Measurements from ENCODE around the gene SNX25.
"Not testable (repeated sequence)": the region's sequence is repeated elsewhere in the genome, so short reads cannot be mapped to it uniquely, and the experiment has no call there.

Gene SNX25

DNA sequence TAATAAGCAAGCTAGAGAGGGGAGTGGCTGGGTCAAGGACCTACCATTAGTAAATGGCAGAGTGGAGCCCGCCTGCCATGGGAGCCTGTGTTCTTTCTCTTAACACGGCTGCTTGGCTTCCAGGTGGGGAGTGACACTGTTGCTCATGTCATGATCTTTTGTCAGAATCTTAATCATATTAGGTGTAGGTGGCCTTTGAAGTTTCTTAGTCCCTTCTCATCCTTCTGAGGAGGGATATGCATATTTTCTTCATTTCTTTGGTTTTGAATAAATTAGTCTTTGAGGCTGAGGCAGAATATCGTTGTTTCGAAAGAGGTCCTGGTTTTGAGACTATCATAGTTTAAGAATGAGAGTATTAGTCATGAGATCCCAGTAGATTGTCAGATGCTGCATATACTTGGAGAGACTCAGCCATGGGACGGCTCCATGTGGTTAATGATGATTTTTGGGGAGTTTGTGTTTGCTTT, 28.9 kb downstream of the SNX25 start:
- no peak for DNase-seq (ENCODE audit: insufficient read length, low spot score)
- no peak for FAIRE-seq
- TF ChIP-seq SPI1 (IDR thresholded peaks at IDR 0.05; ENCODE audit: low read depth, low read length) (no peak), POLR2A (IDR thresholded peaks at IDR 0.05; ENCODE audit: low read depth, low read length) (no peak), PAX5 (IDR thresholded peaks at IDR 0.05; ENCODE audit: insufficient read depth, low read length, severe bottlenecking) (no peak), POU2F2 (IDR thresholded peaks at IDR 0.05; ENCODE audit: low read depth, low read length) (no peak), TAF1 (IDR thresholded peaks at IDR 0.05; ENCODE audit: low read depth, low read length) (no peak), POLR2AphosphoS5 (IDR thresholded peaks at IDR 0.05; ENCODE audit: low read depth, low read length) (no peak)

DNA sequence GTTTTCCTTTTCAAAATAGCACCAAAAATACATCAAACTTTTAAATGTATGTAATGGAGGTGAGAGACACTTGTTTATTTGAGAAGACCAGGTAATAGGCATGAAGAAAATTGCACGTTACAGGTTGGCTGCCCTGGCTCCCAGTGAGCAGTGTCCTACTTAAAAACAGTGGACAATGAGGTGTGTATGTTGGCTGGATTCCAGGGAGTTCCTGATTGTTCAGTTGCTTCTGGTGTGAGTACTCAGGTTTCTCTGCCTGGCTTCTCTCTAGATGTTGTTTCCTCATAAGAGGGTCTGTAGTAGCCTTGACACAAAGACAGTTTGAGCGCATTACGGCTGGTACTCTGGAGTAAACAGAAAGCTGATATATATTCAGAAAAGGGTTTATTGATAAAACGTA, 29.4 kb downstream of the SNX25 start:
- FAIRE-seq = no peak
- DNase-seq (ENCODE audit: insufficient read length, low spot score) = no peak
- TF ChIP-seq POLR2A (IDR thresholded peaks at IDR 0.05; ENCODE audit: low read depth, low read length) = no peak
- no peak for TF ChIP-seq POU2F2 (IDR thresholded peaks at IDR 0.05; ENCODE audit: low read depth, low read length)
- no peak for TF ChIP-seq POLR2AphosphoS5 (IDR thresholded peaks at IDR 0.05; ENCODE audit: low read depth, low read length)
- no peak for TF ChIP-seq SPI1 (IDR thresholded peaks at IDR 0.05; ENCODE audit: low read depth, low read length)
- no peak for TF ChIP-seq TAF1 (IDR thresholded peaks at IDR 0.05; ENCODE audit: low read depth, low read length)
- TF ChIP-seq PAX5 (IDR thresholded peaks at IDR 0.05; ENCODE audit: insufficient read depth, low read length, severe bottlenecking) = no peak

DNA sequence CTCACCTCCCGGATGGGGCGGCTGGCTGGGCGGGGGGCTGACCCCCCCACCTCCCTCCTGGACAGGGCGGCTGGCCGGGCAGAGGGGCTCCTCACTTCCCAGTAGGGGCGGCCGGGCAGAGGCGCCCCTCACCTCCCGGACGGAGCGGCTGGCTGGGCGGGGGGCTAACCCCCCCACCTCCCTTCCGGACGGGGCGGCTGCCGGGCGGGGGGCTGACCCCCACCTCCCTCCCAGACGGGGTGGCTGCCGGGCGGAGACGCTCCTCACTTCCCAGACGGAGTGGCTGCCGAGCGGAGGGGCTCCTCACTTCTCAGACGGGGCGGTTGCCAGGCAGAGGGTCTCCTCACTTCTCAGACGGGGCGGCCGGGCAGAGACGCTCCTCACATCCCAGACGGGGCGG, 31.1 kb downstream of the SNX25 start:
- FAIRE-seq; DNase-seq (ENCODE audit: insufficient read length, low spot score): not testable (repeated sequence)

DNA sequence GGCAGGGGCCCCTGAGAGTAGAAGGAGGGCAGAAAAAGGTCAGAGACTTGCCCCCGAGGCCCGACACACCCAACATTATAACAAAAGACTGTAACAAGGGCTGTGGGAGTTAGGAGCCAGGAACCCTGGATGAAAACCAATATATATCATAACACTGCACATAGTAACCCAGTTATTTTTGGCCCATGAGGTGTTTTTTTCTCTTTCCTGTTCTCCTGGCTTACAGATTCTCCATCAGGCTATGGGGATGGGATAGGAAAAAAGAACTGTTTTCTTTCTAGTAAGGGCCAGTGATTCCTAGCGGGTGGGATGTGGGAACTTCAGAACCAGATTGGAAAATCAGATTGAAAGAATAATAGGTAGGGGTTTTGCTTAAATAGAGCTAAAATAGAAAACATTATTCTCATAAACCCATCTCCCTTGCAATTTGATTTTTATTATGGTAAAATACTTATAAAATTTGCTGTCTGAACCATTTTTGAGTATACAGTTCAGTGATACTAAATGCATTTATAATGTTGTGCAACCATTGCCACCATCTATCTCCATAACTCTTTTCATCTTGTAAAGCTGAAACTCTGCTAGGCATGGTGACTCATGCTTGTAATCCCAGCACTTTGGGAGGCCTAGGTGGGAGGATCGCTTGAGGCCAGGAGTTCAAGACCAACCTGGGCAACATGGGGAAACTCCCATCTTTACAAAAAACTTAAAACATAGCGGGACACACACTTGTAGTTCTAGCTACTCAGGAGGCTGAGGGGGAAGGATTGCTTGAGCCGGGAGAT, 33.5 kb downstream of the SNX25 start:
- no peak for TF ChIP-seq TAF1 (IDR thresholded peaks at IDR 0.05; ENCODE audit: low read depth, low read length)
- TF ChIP-seq POU2F2 (IDR thresholded peaks at IDR 0.05; ENCODE audit: low read depth, low read length) = no peak
- TF ChIP-seq POLR2A (IDR thresholded peaks at IDR 0.05; ENCODE audit: low read depth, low read length) = no peak
- TF ChIP-seq SPI1 (IDR thresholded peaks at IDR 0.05; ENCODE audit: low read depth, low read length) = no peak
- no peak for TF ChIP-seq PAX5 (IDR thresholded peaks at IDR 0.05; ENCODE audit: insufficient read depth, low read length, severe bottlenecking)
- no peak for TF ChIP-seq POLR2AphosphoS5 (IDR thresholded peaks at IDR 0.05; ENCODE audit: low read depth, low read length)
- no peak for FAIRE-seq
- no peak for DNase-seq (ENCODE audit: insufficient read length, low spot score)

DNA sequence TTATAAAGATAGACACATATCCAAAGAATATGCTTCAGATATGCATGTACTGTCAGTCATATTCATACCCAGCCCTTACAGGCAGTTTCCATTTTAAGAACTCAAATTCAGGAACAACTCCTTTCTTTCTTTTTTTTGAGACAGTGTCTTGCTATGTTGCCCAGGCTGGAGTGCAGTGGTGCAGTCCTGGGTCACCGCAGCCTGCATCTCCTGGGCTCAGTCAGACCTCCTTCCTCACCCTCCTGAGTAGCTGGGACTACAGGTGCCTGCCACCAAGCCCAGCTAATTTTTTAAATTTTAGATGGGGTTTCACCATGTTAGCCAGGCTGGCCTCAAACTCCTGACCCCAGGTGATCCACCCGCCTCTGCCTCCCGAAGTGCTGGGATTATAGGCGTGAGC, 34.5 kb downstream of the SNX25 start:
- FAIRE-seq (no peak), DNase-seq (ENCODE audit: insufficient read length, low spot score) (no peak)
- TF ChIP-seq POU2F2 (IDR thresholded peaks at IDR 0.05; ENCODE audit: low read depth, low read length) (no peak), PAX5 (IDR thresholded peaks at IDR 0.05; ENCODE audit: insufficient read depth, low read length, severe bottlenecking) (no peak), POLR2A (IDR thresholded peaks at IDR 0.05; ENCODE audit: low read depth, low read length) (no peak), SPI1 (IDR thresholded peaks at IDR 0.05; ENCODE audit: low read depth, low read length) (no peak), POLR2AphosphoS5 (IDR thresholded peaks at IDR 0.05; ENCODE audit: low read depth, low read length) (no peak), TAF1 (IDR thresholded peaks at IDR 0.05; ENCODE audit: low read depth, low read length) (no peak)

DNA sequence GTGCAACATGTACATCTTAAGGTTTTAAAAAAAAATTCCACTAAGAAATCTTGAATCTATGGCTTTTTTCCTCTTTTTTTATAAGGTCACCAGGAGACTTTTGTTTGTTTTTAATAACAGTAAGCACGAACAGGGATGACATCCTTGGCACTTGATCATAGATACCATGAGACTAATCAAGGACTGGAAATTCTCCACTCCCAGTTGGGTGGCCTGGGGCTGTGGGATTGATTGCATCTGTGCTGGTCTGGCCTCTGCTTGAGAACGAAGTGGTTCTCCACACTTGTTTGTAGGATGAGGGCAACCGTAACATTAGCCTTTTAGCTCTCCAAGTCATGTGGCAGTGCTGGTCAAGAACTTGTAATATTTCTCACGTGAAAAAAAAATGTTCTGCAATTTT, 35.4 kb downstream of the SNX25 start:
- no peak for TF ChIP-seq SPI1 (IDR thresholded peaks at IDR 0.05; ENCODE audit: low read depth, low read length)
- TF ChIP-seq POU2F2 (IDR thresholded peaks at IDR 0.05; ENCODE audit: low read depth, low read length) = no peak
- no peak for TF ChIP-seq POLR2A (IDR thresholded peaks at IDR 0.05; ENCODE audit: low read depth, low read length)
- TF ChIP-seq TAF1 (IDR thresholded peaks at IDR 0.05; ENCODE audit: low read depth, low read length) = no peak
- TF ChIP-seq PAX5 (IDR thresholded peaks at IDR 0.05; ENCODE audit: insufficient read depth, low read length, severe bottlenecking) = no peak
- no peak for TF ChIP-seq POLR2AphosphoS5 (IDR thresholded peaks at IDR 0.05; ENCODE audit: low read depth, low read length)
- DNase-seq (ENCODE audit: insufficient read length, low spot score) (no peak), FAIRE-seq (peak; percentile 40)

DNA sequence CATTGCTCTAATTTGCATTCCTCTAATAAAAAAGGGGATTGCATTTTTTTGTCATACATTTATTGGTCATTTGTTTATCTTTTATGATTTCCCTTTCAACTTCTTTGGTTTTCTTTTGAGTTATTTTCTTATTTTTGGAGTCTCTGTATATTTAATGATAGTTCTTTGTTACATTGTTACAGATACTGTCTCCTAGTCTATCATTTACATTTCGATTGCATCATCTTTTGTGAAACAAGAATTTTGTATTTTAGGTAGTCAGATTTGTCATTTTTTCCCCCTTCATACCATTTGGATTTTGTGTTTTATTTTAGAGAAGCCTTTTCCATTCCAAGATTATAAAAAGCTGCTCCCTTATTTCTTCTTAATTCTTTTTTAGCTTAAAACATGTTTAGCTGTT, 37.1 kb downstream of the SNX25 start:
- no peak for DNase-seq (ENCODE audit: insufficient read length, low spot score)
- TF ChIP-seq SPI1 (IDR thresholded peaks at IDR 0.05; ENCODE audit: low read depth, low read length) (no peak), PAX5 (IDR thresholded peaks at IDR 0.05; ENCODE audit: insufficient read depth, low read length, severe bottlenecking) (no peak), POU2F2 (IDR thresholded peaks at IDR 0.05; ENCODE audit: low read depth, low read length) (no peak), TAF1 (IDR thresholded peaks at IDR 0.05; ENCODE audit: low read depth, low read length) (no peak), POLR2A (IDR thresholded peaks at IDR 0.05; ENCODE audit: low read depth, low read length) (no peak), POLR2AphosphoS5 (IDR thresholded peaks at IDR 0.05; ENCODE audit: low read depth, low read length) (no peak)
- FAIRE-seq = no peak

DNA sequence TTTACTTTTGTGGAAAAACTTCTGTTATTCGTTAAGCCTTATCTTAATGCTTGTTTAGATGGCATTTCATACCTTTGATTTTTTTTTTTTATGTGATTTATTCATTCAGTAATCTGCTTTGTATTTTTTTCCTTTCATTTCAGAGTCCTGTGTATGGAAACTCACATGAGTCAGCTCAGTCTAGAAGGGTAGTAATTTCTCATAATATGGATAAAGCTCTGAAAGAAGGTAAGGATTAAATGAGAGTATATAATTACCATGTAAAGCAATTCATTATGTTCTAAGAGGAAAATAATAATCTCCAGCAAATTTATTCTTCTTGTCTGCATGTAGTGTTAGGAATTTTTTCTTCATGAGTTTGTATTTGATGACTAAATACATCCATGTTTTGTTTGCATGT, 37.8 kb downstream of the SNX25 start:
- TF ChIP-seq TAF1 (IDR thresholded peaks at IDR 0.05; ENCODE audit: low read depth, low read length) (no peak), POLR2AphosphoS5 (IDR thresholded peaks at IDR 0.05; ENCODE audit: low read depth, low read length) (no peak), PAX5 (IDR thresholded peaks at IDR 0.05; ENCODE audit: insufficient read depth, low read length, severe bottlenecking) (no peak), POU2F2 (IDR thresholded peaks at IDR 0.05; ENCODE audit: low read depth, low read length) (no peak), SPI1 (IDR thresholded peaks at IDR 0.05; ENCODE audit: low read depth, low read length) (no peak), POLR2A (IDR thresholded peaks at IDR 0.05; ENCODE audit: low read depth, low read length) (no peak)
- FAIRE-seq (peak; percentile 16), DNase-seq (ENCODE audit: insufficient read length, low spot score) (no peak)

DNA sequence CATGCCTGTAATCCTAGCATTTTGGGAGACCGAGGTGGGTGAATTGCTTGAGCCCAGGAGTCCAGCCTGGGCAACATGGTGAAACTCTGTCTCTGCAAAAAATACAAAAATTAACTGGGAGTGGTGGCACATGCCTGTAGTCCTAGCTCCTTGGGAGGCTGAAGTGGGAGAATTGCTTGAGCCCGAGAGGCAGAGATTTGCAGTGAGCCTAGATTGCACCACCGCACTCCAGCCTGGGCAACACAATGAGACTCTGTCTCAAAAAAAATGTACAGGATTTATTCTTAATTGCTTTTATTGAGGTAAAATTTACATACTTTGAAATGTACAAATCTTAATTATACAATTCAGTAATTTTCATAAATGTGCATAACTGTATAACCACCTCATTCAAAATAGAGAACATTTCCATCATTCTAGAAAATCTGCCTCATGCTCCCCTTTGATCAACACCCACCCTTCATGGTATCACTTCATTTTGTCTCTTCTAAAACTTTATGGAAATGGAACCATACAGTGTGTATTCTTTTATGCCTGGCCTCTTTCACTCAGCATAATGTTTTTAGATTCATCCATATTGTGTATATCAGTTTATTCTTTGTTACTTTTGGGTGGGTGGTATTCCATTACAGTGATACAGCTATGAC, 39.1 kb downstream of the SNX25 start:
- DNase-seq (ENCODE audit: insufficient read length, low spot score) (no peak), FAIRE-seq (peak; percentile 26)
- TF ChIP-seq POU2F2 (IDR thresholded peaks at IDR 0.05; ENCODE audit: low read depth, low read length) (no peak), TAF1 (IDR thresholded peaks at IDR 0.05; ENCODE audit: low read depth, low read length) (no peak), POLR2A (IDR thresholded peaks at IDR 0.05; ENCODE audit: low read depth, low read length) (no peak), PAX5 (IDR thresholded peaks at IDR 0.05; ENCODE audit: insufficient read depth, low read length, severe bottlenecking) (no peak)
